Measurements from ENCODE around the gene IL17RE.
A peak's percentile ranks its signal among the peaks of the same experiment; 100 is the strongest.
"Not testable (repeated sequence)": the region's sequence is repeated elsewhere in the genome, so short reads cannot be mapped to it uniquely, and the experiment has no call there.

IL17RE gene

DNA sequence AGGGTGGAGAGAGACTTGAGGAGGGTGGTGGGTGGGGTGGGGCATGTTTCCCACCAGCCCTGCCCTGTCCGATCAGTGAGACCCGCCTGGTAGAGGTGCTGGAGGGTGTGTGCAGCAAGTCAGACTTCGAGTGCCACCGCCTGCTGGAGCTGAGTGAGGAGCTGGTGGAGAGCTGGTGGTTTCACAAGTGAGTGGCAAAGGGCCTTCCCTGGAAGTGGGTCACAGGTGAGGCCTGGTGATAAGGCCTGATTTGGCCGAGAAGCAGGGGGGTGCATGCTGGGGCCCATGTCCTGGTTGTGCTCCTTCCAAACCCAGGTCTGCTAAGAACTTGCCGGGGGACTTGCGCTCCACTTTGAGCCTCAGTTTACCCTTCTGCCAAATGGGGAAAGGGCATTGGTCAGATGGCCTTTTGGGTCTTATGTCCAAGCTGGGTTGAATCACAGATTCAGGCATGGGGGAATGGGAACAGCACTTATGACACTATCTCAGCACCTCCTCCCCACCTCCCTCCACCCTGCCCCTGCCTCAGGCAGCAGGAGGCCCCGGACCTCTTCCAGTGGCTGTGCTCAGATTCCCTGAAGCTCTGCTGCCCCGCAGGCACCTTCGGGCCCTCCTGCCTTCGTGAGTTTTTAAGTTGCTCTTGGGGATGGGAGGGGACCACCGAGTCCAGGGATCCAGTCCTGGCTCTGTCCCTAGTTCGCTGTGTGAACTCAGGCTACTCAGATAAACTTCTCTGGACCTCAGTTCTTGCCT, 35.0 kb downstream of the IL17RE start:
- DNase-seq, result no peak

DNA sequence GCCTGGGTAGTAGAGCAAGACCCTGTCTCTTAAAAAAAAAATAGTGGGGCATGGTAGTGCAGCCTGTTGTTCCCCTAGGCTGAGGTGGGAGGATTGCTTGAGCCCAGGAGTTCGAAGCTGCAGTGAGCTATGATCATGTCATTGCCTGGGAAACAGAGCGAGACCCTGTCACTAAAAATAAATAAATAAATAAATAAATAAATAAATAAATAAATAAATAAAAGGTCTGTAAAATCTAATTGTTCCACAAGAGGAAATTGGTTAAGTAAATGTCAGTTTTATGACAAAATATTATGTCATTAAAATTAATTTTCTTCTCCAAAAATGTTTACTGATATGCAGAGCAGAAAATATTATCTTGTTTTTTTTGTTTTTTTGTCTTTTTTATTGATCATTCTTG, 36.3 kb downstream of the IL17RE start:
- no peak for DNase-seq

DNA sequence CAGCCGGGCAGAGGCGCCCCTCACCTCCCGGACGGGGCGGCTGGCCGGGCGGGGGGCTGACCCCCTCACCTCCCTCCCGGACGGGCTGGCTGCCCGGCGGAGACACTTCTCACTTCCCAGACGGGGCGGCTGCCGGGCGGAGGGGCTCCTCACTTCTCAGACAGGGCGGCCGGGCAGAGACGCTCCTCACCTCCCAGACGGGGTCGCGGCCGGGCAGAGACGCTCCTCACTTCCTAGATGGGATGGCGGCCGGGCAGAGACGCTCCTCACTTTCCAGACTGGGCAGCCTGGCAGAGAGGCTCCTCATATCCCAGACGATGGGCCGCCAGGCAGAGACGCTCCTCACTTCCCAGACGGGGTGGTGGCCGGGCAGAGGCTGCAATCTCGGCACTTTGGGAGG, 37.3 kb downstream of the IL17RE start:
- not testable (repeated sequence) for DNase-seq

GRCh38 chr3:9940746-9941145, 38.1 kb downstream of the IL17RE start:
- DNase-seq, result no peak

- DNase-seq, result no peak
Measured at GRCh38 chr3:9942164-9942563, 39.5 kb downstream of the IL17RE start.

DNA sequence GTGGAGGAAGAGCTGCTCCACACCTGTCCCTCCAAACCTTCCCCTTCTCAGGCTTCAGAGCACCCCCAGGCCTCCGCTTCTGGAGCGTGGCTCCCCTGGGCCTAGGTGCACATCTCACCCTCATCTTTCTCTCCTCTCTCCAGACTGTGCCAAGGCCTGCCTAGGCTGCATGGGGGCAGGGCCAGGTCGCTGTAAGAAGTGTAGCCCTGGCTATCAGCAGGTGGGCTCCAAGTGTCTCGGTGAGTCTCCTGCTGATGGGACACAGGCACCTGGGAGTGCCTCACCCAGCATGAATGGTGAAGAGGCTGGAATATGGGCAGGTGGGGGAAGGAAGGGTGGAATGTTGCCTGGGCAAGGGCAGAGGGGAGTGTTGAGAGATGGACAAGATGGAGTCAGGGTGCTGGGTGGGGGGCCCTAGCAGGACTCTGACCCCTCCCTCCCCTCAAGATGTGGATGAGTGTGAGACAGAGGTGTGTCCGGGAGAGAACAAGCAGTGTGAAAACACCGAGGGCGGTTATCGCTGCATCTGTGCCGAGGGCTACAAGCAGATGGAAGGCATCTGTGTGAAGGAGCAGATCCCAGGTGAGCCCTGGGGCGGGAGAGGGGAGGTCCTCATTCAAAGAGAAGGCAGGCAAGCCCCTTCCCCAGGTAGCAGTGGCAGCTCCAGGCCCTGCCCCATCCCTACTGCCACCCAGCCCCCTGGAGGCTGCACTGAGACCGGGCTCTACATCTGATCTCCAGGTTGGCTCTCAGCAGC, 40.5 kb downstream of the IL17RE start:
- DNase-seq, result no peak

DNA sequence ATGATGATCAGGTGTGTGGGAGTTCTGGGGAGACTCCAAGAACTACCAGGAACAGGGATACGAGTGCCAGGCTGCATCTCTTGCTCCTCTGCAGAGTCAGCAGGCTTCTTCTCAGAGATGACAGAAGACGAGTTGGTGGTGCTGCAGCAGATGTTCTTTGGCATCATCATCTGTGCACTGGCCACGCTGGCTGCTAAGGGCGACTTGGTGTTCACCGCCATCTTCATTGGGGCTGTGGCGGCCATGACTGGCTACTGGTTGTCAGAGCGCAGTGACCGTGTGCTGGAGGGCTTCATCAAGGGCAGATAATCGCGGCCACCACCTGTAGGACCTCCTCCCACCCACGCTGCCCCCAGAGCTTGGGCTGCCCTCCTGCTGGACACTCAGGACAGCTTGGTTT, 41.6 kb downstream of the IL17RE start:
- DNase-seq, result no peak

GRCh38 chr3:9945358-9945757, 42.7 kb downstream of the IL17RE start:
- DNase-seq, result no peak

GRCh38 chr3:9946112-9947024, 43.7 kb downstream of the IL17RE start:
- DNase-seq, result peak; percentile 65

DNA sequence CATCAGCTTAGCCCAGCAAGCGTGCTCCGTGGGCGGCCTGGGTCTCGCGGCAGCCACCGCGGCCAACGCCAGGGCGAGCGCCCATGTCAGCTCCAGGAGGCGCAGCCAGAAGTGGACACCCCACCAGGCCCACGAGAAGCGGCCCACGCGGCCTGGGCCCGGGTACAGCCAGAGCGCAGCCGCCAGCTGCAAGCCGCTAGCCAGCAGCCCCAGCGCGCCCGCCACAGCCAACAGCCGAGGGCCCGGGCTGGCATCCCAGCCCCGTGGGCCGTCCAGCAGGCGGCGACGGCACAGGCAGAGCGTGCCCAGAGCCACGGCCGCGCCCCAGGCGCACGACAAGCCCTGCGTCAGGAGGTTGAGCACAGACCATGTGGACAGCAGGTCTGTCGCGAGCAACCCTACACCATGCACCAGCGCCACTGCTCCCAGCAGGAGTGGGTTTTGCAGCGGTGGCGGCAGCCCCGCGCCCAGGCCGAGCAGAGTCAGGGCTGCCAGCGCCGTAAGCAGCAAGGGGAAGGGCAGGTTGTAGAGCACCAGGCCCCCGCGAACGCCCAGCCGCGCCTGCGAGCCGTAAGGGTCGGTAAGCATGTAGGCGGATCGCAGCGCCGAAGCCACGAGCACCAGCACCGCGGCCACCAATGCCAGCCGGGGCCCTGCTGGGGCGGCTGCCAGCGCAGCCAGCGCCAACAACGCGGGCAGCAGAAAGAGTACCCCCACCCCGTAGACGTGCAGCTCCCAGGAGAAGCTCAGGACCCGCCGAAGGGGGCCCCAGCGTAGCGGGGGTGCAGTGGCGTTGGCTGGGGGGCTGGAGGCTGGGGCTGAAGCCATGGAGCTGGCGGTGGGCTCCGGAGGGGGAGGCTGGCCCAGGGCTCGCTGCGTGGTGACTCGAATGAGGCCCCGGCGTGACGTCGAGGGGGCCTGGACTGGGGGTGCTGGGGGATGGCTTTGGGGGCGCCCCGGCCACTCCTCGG, 44.7 kb downstream of the IL17RE start:
- DNase-seq, result no peak

DNA sequence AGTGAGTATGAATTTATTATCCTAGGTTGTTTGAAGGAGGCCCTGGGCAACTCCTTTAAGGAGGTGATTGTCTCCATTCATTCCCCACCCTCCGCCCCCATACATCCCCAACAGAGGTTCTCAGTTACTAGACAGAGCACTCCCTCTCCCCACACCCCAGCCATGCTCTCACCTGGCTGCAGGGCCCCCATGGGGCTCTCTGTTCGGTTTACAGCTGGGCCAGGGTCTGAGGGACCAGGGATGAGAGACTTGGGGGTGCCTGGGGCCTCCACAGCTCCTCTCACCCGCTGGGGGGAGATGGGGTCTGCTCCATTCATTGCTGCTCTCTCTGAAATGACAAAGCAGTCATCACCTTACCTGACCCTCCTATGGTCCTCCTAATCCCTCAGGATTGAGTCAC, 45.9 kb downstream of the IL17RE start:
- no peak for DNase-seq

DNA sequence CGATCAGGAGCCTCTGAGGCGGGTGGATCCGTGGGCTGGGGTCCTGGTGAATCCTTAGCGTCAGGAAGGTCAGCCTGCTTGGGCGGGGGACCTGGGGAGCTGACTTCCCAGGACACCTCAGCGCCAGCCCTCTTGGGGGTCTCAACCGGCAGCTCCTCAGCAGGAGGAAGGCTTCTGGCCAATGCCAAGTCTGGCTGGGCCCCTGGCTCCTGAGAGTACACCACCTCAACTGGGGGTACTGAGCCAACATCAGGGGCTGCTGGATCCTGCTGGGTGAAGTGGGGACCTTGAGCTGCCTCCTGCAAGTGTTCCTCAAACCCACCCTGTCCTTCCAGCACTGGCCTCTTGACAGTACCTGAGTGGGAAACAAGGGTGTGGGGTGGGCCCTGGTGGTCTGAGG, 46.5 kb downstream of the IL17RE start:
- no peak for DNase-seq

DNA sequence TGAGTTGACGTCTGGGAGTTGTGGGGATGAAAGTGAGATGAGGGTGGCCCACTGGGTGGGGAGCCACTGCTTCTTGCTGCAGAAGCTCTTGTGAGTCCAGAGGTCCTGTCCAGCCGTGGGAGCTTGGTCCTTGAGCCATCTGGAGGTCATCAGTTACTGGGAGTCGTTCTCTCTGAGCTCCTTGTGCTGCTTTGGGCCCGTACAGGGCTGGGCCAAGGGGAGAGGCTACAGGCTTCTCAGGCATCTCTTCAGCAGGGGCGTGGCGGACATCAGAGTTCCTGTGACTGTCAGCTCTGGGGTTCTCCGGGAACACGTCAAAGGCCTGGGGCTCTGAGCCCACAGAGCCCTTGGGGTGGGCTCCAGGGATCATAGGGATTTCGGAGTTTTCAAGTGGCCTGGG, 47.0 kb downstream of the IL17RE start:
- no peak for DNase-seq

- DNase-seq, result no peak
Measured at GRCh38 chr3:9951126-9951525, 48.5 kb downstream of the IL17RE start.

- DNase-seq, result no peak
Measured at GRCh38 chr3:9951598-9951961, 48.9 kb downstream of the IL17RE start.

DNA sequence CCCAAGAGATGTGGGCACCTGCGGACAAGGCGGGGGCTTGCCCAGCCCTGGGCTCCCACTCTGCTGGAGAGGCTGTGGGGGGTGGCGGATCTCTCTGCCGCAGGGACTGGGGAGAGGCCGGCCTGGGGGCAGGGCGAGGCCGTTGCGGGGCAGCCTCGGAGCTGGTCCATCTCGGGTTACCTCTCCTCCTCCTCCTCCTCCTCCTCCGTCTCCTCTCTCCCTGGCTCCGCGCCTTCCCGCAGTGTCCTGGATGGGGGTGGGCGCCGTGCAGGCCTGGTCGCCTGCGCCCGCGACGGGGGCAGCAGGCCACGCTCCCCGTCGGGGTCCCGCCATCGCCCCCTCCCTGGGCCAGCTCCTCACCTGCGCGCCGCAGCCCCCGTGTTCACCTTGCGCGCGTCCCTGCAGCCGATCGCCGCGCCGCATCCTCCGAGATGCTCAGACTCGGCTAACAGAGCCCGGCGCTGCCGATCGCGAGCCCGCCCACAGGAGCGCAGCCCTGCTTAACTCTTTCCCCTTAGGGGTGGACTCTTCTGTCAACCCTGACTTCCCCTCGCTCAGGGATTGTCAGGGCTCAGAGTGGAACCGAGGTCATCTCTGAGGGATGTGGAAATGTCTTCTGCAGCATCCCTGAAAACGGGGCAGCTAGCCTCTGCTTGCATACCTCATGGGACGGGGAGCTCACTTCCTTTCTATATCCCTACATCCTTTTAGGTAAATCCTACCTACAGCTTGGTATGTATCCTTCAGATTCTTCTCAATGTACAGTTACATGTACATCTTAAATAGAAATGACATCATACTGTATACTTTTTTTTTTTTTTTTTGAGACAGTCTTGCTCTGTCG, 49.5 kb downstream of the IL17RE start, which contains the start of gene PRRT3:
PRRT3 (minus strand) TSS at position 447 of the 844 bp plus-strand sequence. CDS start 2,293 bp downstream, outside the sequence.
- peak; percentile 40 for DNase-seq

DNA sequence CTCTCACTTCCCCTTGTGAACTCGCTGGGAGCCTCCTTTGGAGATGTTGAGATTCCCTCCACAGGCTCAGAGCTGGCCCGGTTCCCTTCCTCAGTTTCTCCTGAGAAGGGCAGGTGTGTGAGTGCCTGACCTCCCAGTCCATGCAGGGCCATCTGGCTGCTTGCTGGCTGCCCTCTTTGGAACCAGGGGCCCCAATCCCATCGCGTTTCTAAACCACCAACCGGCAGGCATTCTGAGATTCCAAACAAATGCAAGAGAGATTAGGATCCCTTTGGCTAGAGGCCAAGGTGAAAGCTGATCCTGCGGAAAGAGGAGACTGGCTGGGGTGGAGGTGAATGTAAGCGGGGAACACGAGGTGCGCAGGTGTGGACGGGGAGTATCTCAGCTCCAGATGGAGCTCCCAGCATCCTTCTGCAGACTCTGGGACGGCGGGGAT, 52.4 kb downstream of the IL17RE start:
- no peak for DNase-seq

DNA sequence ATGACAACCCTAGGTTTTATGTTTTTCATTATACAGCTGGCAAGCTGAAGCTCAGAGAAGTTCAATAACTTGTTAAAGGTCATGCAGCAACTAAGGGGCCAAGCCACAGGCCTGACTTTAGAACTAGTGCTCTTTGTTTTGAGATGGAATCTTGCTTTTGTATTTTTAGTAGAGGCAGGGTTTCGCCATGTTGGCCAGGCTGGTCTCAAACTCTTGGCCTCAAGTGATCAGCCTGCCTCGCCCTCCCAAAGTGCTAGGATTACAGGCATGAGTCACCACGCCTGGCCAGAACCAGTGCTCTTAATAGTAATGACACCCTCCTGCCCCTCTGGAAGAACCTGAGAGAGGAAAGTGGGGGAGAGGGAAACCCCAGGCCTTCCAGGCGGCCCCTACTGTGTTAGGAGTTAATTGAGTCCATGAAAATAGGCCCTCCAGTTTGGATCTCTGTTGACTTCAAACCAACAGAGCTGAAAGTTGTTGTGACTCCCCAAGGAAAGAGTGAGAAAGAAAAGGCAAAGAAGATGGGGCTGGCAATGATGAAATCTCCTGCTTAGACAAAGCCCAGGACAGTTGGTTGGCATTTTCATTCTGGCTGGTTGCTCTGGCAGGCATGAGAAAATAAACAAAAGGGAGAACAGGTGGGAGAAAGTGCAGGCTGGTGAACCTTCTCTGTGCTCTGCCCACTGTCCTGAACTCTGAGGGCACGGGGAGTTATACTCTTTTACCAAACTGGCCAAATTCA, 53.1 kb downstream of the IL17RE start:
- DNase-seq, result no peak

- no peak for DNase-seq
Measured at GRCh38 chr3:9957214-9957613, 54.6 kb downstream of the IL17RE start.

DNA sequence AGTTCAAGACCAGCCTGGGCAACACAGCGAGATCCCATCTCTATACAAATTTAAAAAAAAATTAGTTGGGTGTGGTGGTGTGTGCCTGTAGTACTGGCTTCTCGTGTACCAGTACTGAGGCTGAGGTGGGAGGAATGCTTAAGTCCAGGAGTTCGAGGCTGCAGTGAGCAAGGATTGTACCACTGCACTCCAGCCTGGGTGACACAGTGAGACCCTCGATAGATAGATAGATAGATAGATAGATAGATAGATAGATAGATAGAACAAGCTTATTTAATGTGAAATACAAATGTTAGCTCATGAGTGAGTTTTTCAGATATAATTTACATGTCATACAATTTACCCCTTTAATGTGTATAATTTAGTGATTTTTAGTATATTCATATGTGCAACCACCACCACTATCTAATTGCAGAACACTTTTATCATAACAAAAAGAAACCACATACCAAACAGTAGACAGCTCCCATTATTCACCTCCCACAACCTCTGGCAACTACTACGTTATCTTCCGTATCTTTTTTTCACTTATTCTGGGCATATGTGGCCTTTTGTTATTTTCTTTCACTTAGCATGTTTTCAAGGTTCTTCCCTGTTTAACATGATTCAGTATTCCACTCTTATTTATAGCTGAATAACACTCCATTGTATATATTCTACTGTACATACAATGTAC, 62.7 kb downstream of the IL17RE start:
- no peak for DNase-seq
